Memory B cell (primary cell): Measurements from ENCODE around the gene NUP43.

Source experiments
- ATAC-seq: fragments of 150-1000 bp; cut with Tn5 transposase; 2 replicates; pipeline ENCODE4 v1.10.0; 2021; ENCODE audit warnings: low read depth, mild to moderate bottlenecking, moderate library complexity
- DNase-seq, 2 donors: peaks; one replicate each; pipeline ENCODE4 v3.0.0; 2022; ENCODE audit warnings: low spot score in 2 of 2
- H3K27ac Mint-ChIP-seq: one replicate; pipeline ENCODE4 v1.8.0; 2022; ENCODE audit warnings: mild to moderate bottlenecking, moderate library complexity, mixed read lengths
- H3K27me3 Mint-ChIP-seq: one replicate; pipeline ENCODE4 v1.8.0; 2022; ENCODE audit warnings: mixed read lengths
- H3K36me3 Mint-ChIP-seq: one replicate; pipeline ENCODE4 v1.8.0; 2022; ENCODE audit warnings: mild to moderate bottlenecking, mixed read lengths
- H3K4me1 Mint-ChIP-seq: one replicate; pipeline ENCODE4 v1.8.0; 2022; ENCODE audit warnings: mixed read lengths
- H3K4me3 Mint-ChIP-seq: one replicate; pipeline ENCODE4 v1.8.0; 2022; ENCODE audit warnings: mild to moderate bottlenecking, moderate library complexity, mixed read lengths
- H3K9me3 Mint-ChIP-seq: one replicate; pipeline ENCODE4 v1.8.0; 2022; ENCODE audit warnings: mixed read lengths

Gene NUP43

GRCh38 chr6:149746147-149746946, at the start of gene NUP43:
Gene NUP43, minus strand, starts transcription at chr6:149746529. Its CDS starts 34 bp downstream, at chr6:149746495.
- Mint-ChIP-seq H3K36me3 (peaks cover 4% of the 10 kb centered on the region), H3K27me3 (no peaks in the 10 kb centered on the region), H3K4me3 (peak within 1 kb of the TSS; percentile 98), H3K4me1 (peaks cover 15% of the 10 kb centered on the region), H3K27ac (peak within 1 kb of the TSS; percentile 78), H3K9me3 (no peaks in the 10 kb centered on the region)
- DNase-seq (peak; percentile 86 to 89), ATAC-seq (peak; percentile 66)

- Mint-ChIP-seq H3K27me3 (no peaks in the 10 kb centered on the region), H3K4me1 (peaks cover 4% of the 10 kb centered on the region), H3K9me3 (no peaks in the 10 kb centered on the region), H3K36me3 (peaks cover 20% of the 10 kb centered on the region), H3K27ac (no peak overlapping the region), H3K4me3 (no peak overlapping the region)
- no peak for DNase-seq
- ATAC-seq: no peak
Observed at GRCh38 chr6:149783551-149783950, 37.2 kb upstream of the NUP43 start.

- Mint-ChIP-seq H3K27ac (no peak overlapping the region), H3K4me3 (no peak overlapping the region), H3K27me3 (no peaks in the 10 kb centered on the region), H3K9me3 (no peaks in the 10 kb centered on the region), H3K36me3 (peaks cover 17% of the 10 kb centered on the region), H3K4me1 (peaks cover 4% of the 10 kb centered on the region)
- DNase-seq (no peak), ATAC-seq (no peak)
Observed at GRCh38 chr6:149782337-149782736, 36.0 kb upstream of the NUP43 start.

GRCh38 chr6:149781715-149782114, 35.4 kb upstream of the NUP43 start:
- DNase-seq: no peak
- ATAC-seq: no peak
- Mint-ChIP-seq H3K4me1 (peaks cover 4% of the 10 kb centered on the region), H3K27me3 (no peaks in the 10 kb centered on the region), H3K9me3 (no peaks in the 10 kb centered on the region), H3K36me3 (peaks cover 17% of the 10 kb centered on the region), H3K27ac (no peak overlapping the region), H3K4me3 (no peak overlapping the region)

- no peaks in the 10 kb centered on the region for H3K9me3 Mint-ChIP-seq
- peaks cover 4% of the 10 kb centered on the region for H3K4me1 Mint-ChIP-seq
- ATAC-seq (no peak), DNase-seq (no peak)
- no peaks in the 10 kb centered on the region for H3K27me3 Mint-ChIP-seq
- peaks cover 17% of the 10 kb centered on the region for H3K36me3 Mint-ChIP-seq
- no peak overlapping the region for H3K27ac Mint-ChIP-seq
- no peak overlapping the region for H3K4me3 Mint-ChIP-seq
Observed at GRCh38 chr6:149779644-149779963, 33.3 kb upstream of the NUP43 start.

GRCh38 chr6:149777624-149778023, 31.3 kb upstream of the NUP43 start:
- DNase-seq (no peak), ATAC-seq (no peak)
- Mint-ChIP-seq H3K27ac (no peak overlapping the region), H3K4me3 (no peak overlapping the region), H3K27me3 (no peaks in the 10 kb centered on the region), H3K4me1 (no peaks in the 10 kb centered on the region), H3K36me3 (peaks cover 11% of the 10 kb centered on the region), H3K9me3 (no peaks in the 10 kb centered on the region)

GRCh38 chr6:149771925-149772324, 25.6 kb upstream of the NUP43 start:
- Mint-ChIP-seq H3K4me3 (no peak overlapping the region), H3K4me1 (peaks cover 7% of the 10 kb centered on the region), H3K27ac (no peak overlapping the region), H3K36me3 (peaks cover 12% of the 10 kb centered on the region), H3K9me3 (no peaks in the 10 kb centered on the region), H3K27me3 (no peaks in the 10 kb centered on the region)
- ATAC-seq (no peak), DNase-seq (no peak)

GRCh38 chr6:149771185-149771584, 24.9 kb upstream of the NUP43 start:
- H3K4me3 Mint-ChIP-seq: no peak overlapping the region
- H3K9me3 Mint-ChIP-seq: peaks cover 2% of the 10 kb centered on the region
- no peak overlapping the region for H3K27ac Mint-ChIP-seq
- ATAC-seq: no peak
- peaks cover 16% of the 10 kb centered on the region for H3K36me3 Mint-ChIP-seq
- H3K4me1 Mint-ChIP-seq: peaks cover 7% of the 10 kb centered on the region
- DNase-seq: no peak
- no peaks in the 10 kb centered on the region for H3K27me3 Mint-ChIP-seq

GRCh38 chr6:149769676-149770075, 23.3 kb upstream of the NUP43 start:
- ATAC-seq (no peak), DNase-seq (no peak)
- H3K36me3 Mint-ChIP-seq: peaks cover 20% of the 10 kb centered on the region
- no peak overlapping the region for H3K4me3 Mint-ChIP-seq
- H3K9me3 Mint-ChIP-seq: peaks cover 5% of the 10 kb centered on the region
- no peak overlapping the region for H3K27ac Mint-ChIP-seq
- no peaks in the 10 kb centered on the region for H3K27me3 Mint-ChIP-seq
- H3K4me1 Mint-ChIP-seq: peaks cover 7% of the 10 kb centered on the region

- no peak overlapping the region for H3K27ac Mint-ChIP-seq
- H3K36me3 Mint-ChIP-seq: peaks cover 20% of the 10 kb centered on the region
- peaks cover 5% of the 10 kb centered on the region for H3K9me3 Mint-ChIP-seq
- DNase-seq (no peak), ATAC-seq (no peak)
- peaks cover 16% of the 10 kb centered on the region for H3K4me1 Mint-ChIP-seq
- no peak overlapping the region for H3K4me3 Mint-ChIP-seq
- no peaks in the 10 kb centered on the region for H3K27me3 Mint-ChIP-seq
Observed at GRCh38 chr6:149766156-149766769, 19.9 kb upstream of the NUP43 start.

- Mint-ChIP-seq H3K27me3 (no peaks in the 10 kb centered on the region), H3K9me3 (peaks cover 5% of the 10 kb centered on the region), H3K36me3 (peaks cover 21% of the 10 kb centered on the region), H3K27ac (no peak overlapping the region), H3K4me1 (peaks cover 18% of the 10 kb centered on the region), H3K4me3 (no peak overlapping the region)
- DNase-seq (no peak), ATAC-seq (no peak)
Observed at GRCh38 chr6:149763866-149764265, 17.5 kb upstream of the NUP43 start.

- H3K27ac Mint-ChIP-seq: peak overlapping the region; percentile 68
- H3K27me3 Mint-ChIP-seq: no peaks in the 10 kb centered on the region
- DNase-seq: peak in 1 of 2 donors; percentile 22
- peak; percentile 99 for ATAC-seq
- peaks cover 9% of the 10 kb centered on the region for H3K36me3 Mint-ChIP-seq
- peaks cover 3% of the 10 kb centered on the region for H3K9me3 Mint-ChIP-seq
- no peak overlapping the region for H3K4me3 Mint-ChIP-seq
- peaks cover 21% of the 10 kb centered on the region for H3K4me1 Mint-ChIP-seq
Observed at GRCh38 chr6:149761438-149761837, 15.1 kb upstream of the NUP43 start.

- Mint-ChIP-seq H3K27me3 (no peaks in the 10 kb centered on the region), H3K4me3 (no peak overlapping the region), H3K4me1 (peaks cover 19% of the 10 kb centered on the region), H3K9me3 (no peaks in the 10 kb centered on the region), H3K27ac (no peak overlapping the region), H3K36me3 (peaks cover 5% of the 10 kb centered on the region)
- DNase-seq (no peak), ATAC-seq (no peak)
Observed at GRCh38 chr6:149756261-149756636, 9.9 kb upstream of the NUP43 start.

- Mint-ChIP-seq H3K4me3 (no peak overlapping the region), H3K27ac (peak overlapping the region; percentile 53)
- no peak for DNase-seq
Observed at GRCh38 chr6:149755300-149756260, 9.3 kb upstream of the NUP43 start.

More at GRCh38 chr6:149755300-149756260, 9.3 kb upstream of the NUP43 start:
- Mint-ChIP-seq H3K9me3 (no peaks in the 10 kb centered on the region), H3K36me3 (peaks cover 5% of the 10 kb centered on the region), H3K4me1 (peaks cover 16% of the 10 kb centered on the region), H3K27me3 (no peaks in the 10 kb centered on the region)
- no peak for ATAC-seq
